WERI-Rb-1 (cell line): ENCODE measurements around the gene MMRN1.
"Not testable (repeated sequence)": the region's sequence is repeated elsewhere in the genome, so short reads cannot be mapped to it uniquely, and the experiment has no call there.

Experiments used
- DNase-seq: peaks from one replicate; pipeline ENCODE4 v3.0.0-alpha.2; 2020
- H3K27ac ChIP-seq: fragments of 250-450 bp; sonication (Bioruptor Pico); 2 replicates; pipeline ENCODE4 v1.5.1; 2020; ENCODE audit warnings: mild to moderate bottlenecking, moderate library complexity
- H3K27me3 ChIP-seq: fragments of 250-450 bp; sonication (Bioruptor Pico); 2 replicates; pipeline ENCODE4 v1.5.1; 2021; ENCODE audit warnings: mild to moderate bottlenecking, low read depth, moderate library complexity; ENCODE audit not compliant: insufficient read depth, severe bottlenecking
- H3K36me3 ChIP-seq: fragments of 250-450 bp; sonication (Bioruptor Pico); 2 replicates; pipeline ENCODE4 v1.5.1; 2020; ENCODE audit warnings: mild to moderate bottlenecking, moderate library complexity
- H3K4me3 ChIP-seq: 2 replicates; pipeline ENCODE4 v1.5.1; 2011; ENCODE audit warnings: low read depth, mild to moderate bottlenecking, control low read depth, low read length
- H3K9me3 ChIP-seq: fragments of 250-450 bp; sonication (Bioruptor Pico); 2 replicates; pipeline ENCODE4 v1.5.1; 2021; ENCODE audit warnings: mild to moderate bottlenecking, moderate library complexity; ENCODE audit not compliant: severe bottlenecking
- TF ChIP-seq, protein P1 (sequence below): IDR thresholded peaks from 2 replicates; pipeline ENCODE4 v1.5.1; 2011; ENCODE audit warnings: low read depth, mild to moderate bottlenecking, control low read depth, inconsistent platforms, low read length

The MMRN1 gene

DNA sequence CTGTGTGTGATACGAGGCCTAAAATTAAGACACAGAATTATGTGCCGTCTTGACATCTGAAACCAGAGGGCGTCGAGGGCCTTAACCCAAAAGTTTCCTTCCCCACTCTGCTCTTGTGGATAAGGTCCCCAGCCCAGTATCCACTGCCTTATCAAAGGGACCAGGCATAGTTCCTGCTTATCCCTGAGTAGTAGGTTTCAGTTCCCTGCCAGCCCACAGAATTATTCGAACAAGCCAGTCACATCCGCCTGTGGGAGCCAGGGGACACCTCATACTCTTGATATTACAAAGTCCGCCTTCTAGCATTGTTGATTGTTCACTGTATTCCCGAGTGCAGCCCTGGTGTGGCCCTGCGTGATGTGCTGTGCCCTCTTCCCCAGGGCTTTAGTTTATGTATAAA is 5.4 kb upstream of the MMRN1 start:
- H3K4me3 ChIP-seq = no peak overlapping the region
- DNase-seq = no peak
- H3K27ac ChIP-seq = no peak overlapping the region
- H3K27me3 ChIP-seq = no peaks in the 10 kb centered on the region
- no peaks in the 10 kb centered on the region for H3K9me3 ChIP-seq
- H3K36me3 ChIP-seq = no peaks in the 10 kb centered on the region
- TF ChIP-seq, protein P1, sequence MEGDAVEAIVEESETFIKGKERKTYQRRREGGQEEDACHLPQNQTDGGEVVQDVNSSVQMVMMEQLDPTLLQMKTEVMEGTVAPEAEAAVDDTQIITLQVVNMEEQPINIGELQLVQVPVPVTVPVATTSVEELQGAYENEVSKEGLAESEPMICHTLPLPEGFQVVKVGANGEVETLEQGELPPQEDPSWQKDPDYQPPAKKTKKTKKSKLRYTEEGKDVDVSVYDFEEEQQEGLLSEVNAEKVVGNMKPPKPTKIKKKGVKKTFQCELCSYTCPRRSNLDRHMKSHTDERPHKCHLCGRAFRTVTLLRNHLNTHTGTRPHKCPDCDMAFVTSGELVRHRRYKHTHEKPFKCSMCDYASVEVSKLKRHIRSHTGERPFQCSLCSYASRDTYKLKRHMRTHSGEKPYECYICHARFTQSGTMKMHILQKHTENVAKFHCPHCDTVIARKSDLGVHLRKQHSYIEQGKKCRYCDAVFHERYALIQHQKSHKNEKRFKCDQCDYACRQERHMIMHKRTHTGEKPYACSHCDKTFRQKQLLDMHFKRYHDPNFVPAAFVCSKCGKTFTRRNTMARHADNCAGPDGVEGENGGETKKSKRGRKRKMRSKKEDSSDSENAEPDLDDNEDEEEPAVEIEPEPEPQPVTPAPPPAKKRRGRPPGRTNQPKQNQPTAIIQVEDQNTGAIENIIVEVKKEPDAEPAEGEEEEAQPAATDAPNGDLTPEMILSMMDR = no peak

DNA sequence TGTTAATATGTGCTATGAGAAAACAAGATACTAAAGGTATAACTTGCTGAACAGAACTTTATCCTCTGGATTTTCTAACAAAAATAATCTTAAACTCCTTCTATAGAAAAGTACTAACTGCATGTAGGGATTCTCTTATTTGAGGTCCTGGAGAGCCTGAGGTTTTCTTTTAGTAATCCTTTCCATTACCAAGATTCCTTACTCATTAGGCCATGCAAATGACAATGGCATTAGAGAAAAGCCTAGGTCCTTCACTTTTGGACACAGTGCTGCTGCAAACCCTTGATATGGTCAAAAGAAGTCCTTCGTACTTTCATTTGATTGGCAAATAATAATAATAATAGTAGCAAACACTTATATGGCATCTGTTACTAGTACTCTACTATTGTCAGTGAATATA is 3.2 kb downstream of the MMRN1 start:
- no peak for DNase-seq
- TF ChIP-seq, protein P1 = no peak
- Histone ChIP-seq H3K36me3 (no peaks in the 10 kb centered on the region), H3K27me3 (no peaks in the 10 kb centered on the region), H3K9me3 (no peaks in the 10 kb centered on the region), H3K4me3 (no peak overlapping the region), H3K27ac (no peak overlapping the region)

DNA sequence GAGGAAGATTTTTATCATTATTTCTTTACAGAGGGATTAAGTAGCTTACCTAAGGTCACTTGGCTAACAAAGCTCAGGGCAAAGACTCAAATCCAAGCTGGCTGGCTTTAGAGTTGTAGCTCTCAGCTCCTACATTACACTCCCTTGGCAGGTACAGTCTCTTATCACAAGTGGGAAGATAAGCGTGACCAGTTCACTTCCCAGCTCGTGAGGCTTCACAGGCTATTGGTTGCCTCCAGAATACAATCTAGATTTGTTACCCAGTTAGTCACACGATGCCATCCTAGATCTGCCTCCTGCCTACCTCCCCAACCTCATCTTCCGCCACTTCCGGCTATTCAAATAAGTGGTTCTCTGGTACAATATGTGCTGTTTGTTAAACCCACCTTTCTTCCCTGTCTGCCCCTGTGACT is 3.7 kb downstream of the MMRN1 start:
- Histone ChIP-seq H3K36me3 (no peaks in the 10 kb centered on the region), H3K4me3 (no peak overlapping the region), H3K9me3 (no peaks in the 10 kb centered on the region), H3K27me3 (no peaks in the 10 kb centered on the region), H3K27ac (no peak overlapping the region)
- peak; percentile 29 for DNase-seq
- TF ChIP-seq, protein P1 = no peak

DNA sequence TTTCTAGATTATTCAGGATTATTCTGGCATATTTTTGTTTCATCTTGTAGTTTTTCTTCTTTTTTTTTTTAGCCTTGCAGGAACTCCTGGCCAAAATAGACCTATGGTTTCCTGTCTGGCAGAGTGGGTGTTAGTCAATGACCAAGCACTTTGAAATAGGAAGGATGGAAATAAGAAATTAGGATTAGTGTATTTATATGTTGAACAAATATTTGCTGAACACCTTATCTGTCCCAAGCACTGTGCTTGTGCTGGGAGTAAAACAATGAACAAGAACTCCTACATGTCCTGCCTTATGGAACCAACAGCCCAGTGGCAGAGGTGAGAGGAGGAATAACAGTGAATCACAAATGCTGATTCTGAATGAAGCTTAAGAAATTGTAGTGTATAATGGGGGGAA is 4.5 kb downstream of the MMRN1 start:
- Histone ChIP-seq H3K9me3 (no peaks in the 10 kb centered on the region), H3K4me3 (no peak overlapping the region), H3K36me3 (no peaks in the 10 kb centered on the region), H3K27me3 (no peaks in the 10 kb centered on the region), H3K27ac (no peak overlapping the region)
- TF ChIP-seq, protein P1 = no peak
- DNase-seq = no peak

DNA sequence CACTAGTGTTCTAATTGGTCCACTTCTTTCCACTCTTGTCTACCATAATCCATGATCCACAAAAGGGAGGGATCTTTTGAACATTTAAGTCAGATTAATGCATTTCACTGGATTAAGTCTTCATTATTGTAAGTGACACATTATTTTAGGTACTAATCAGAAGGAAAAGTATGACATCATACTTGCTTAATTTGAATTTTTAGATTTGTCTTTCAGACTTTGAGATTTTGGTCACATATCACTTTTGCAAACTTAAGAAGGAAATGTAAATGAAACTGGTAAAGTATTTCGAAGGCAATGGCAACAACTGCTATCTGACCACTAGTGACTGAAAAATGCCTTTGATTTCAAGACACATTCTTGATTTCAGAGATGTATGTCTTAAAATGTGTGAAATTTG is 5.2 kb downstream of the MMRN1 start:
- H3K27ac ChIP-seq = no peak overlapping the region
- DNase-seq = no peak
- TF ChIP-seq, protein P1 = no peak
- H3K27me3 ChIP-seq = no peaks in the 10 kb centered on the region
- H3K4me3 ChIP-seq = no peak overlapping the region
- H3K36me3 ChIP-seq = no peaks in the 10 kb centered on the region
- no peaks in the 10 kb centered on the region for H3K9me3 ChIP-seq

DNA sequence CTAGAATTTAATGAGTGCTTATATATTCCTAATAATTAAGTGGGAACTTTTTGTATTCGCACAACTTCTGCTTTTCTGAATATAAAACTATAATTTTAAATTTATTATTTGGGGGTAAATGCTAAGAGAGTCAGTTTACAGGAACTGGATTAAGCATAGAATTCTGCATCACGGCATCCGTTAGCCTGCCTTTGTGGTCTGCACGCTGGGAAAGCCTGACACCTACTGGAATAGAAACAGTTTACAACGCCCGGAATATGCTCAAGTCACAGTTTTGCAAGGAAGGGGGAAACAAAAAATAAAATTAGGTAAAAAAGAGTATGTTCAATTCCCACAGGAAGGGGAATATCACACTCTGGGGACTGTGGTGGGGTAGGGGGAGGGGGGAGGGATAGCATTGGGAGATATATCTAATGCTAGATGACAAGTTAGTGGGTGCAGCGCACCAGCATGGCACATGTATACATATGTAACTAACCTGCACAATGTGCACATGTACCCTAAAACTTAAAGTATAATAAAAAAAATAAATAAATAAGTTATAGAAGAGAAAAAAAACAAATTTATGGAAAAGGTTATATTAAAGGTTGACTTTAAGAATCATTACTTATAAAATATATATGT is 7.3 kb downstream of the MMRN1 start:
- H3K27me3 ChIP-seq, H3K27ac ChIP-seq, H3K36me3 ChIP-seq, H3K4me3 ChIP-seq, H3K9me3 ChIP-seq: not testable (repeated sequence)
- TF ChIP-seq, protein P1 = peak; percentile 74
- peak; percentile 74 for DNase-seq
